ENCODE data around the gene PREP. TPM values are rescaled to one million over a fixed set of nuclear protein-coding genes. Genes with fewer than 3 reads are reported as not detected.

PREP gene
- total RNA-seq, 1 donor from 2014 or later = 39.6 TPM

DNA sequence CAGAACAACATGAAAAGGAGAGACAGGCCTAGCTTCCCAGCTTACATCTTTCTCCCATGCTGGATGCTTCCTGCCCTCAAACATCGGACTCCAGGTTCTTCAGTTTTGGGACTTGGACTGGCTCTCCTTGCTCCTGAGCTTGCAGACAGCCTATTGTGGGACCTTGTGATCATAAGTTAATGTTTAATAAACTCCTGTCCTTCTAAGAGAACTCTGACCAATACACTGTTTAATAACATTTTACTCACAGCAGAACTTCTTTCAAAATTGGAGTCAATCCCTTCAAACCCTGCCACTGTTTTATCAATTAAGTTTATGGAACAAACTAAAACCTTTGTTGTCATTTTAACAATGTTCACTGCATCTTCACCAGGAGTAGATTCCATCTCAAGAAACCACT, 111.4 kb downstream of the PREP start:
- Mint-ChIP-seq H3K4me1 (ENCODE audit: unreplicated experiment) (peaks cover 5% of the 10 kb centered on the region), H3K4me3 (ENCODE audit: unreplicated experiment) (no peak overlapping the region), H3K36me3 (ENCODE audit: low read depth, unreplicated experiment) (peaks cover 14% of the 10 kb centered on the region), H3K27ac (ENCODE audit: unreplicated experiment) (no peak overlapping the region), H3K9me3 (ENCODE audit: unreplicated experiment) (no peaks in the 10 kb centered on the region), H3K27me3 (ENCODE audit: unreplicated experiment) (peaks cover 1% of the 10 kb centered on the region)
- no peak for DNase-seq (ENCODE audit: low spot score)
- TF ChIP-seq, protein P1, sequence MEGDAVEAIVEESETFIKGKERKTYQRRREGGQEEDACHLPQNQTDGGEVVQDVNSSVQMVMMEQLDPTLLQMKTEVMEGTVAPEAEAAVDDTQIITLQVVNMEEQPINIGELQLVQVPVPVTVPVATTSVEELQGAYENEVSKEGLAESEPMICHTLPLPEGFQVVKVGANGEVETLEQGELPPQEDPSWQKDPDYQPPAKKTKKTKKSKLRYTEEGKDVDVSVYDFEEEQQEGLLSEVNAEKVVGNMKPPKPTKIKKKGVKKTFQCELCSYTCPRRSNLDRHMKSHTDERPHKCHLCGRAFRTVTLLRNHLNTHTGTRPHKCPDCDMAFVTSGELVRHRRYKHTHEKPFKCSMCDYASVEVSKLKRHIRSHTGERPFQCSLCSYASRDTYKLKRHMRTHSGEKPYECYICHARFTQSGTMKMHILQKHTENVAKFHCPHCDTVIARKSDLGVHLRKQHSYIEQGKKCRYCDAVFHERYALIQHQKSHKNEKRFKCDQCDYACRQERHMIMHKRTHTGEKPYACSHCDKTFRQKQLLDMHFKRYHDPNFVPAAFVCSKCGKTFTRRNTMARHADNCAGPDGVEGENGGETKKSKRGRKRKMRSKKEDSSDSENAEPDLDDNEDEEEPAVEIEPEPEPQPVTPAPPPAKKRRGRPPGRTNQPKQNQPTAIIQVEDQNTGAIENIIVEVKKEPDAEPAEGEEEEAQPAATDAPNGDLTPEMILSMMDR (IDR thresholded peaks at IDR 0.05; ENCODE audit: unreplicated experiment) = no peak

DNA sequence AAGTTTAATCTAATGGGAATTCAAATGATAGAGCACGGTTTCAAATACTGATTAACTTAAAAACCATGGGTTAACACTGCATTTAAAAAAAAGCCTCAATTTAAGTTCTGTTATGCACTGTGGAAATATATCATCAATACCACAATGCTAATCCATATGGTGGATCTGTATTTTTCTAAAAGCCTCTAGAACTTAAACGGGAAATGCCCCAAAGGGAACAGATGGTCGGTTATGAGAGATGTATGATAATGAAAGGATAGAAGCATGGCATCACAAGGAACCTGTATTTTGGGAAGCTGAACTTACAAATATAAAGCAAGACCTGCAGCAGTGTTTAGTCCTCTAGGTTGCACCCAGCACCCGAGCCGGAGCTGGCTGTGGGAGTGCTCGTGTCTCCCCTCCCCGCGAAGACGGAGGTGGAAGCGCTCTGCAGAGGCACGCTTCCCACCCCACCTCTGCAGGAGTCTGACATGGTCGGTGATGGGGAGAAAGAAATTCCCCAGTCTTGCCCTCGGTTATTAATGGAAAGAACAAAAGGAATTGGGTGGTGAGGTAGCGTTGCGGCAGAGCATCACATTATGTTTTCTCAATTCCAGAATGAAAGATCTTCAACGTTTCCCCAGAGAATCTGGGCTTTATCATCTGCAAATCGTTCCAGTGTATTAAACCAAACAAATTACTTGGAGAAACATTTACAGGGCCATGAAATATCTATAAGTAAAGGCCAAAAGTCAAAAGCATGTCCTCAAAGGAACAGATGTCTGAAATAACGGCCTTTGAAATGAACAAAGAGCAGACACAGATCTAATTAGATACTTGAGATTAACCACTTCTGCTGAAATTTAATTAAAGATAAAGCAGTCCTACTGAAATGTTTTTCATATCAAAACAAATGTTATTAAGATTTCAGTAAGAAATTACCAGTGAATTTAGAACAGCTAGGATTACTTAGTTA, 120.0 kb downstream of the PREP start:
- peaks cover 7% of the 10 kb centered on the region for H3K36me3 Mint-ChIP-seq (ENCODE audit: low read depth, unreplicated experiment)
- no peaks in the 10 kb centered on the region for H3K9me3 Mint-ChIP-seq (ENCODE audit: unreplicated experiment)
- no peak overlapping the region for H3K4me3 Mint-ChIP-seq (ENCODE audit: unreplicated experiment)
- H3K4me1 Mint-ChIP-seq (ENCODE audit: unreplicated experiment) = no peaks in the 10 kb centered on the region
- H3K27me3 Mint-ChIP-seq (ENCODE audit: unreplicated experiment) = no peaks in the 10 kb centered on the region
- TF ChIP-seq, protein P1 (IDR thresholded peaks at IDR 0.05; ENCODE audit: unreplicated experiment) = no peak
- no peak overlapping the region for H3K27ac Mint-ChIP-seq (ENCODE audit: unreplicated experiment)
- no peak for DNase-seq (ENCODE audit: low spot score)

DNA sequence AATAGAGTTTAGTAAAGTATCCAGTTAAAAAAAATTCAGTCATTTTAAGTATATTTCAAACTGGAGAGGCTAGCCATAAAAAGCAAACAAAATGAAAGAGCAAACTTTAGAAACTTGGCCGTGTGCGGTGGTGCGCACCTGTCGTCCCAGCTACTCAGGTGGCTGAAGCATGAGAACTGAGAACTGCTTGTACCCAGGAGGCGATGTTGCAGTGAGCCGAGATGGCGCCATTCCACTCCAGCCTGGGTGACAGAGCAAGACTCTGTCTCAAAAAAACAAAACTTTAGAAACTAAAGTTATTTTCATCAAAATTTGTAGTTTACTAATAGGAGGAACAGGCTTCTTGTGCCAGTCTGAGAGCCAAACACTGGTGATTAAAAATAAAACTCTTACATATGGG, 122.8 kb downstream of the PREP start:
- peaks cover 27% of the 10 kb centered on the region for H3K36me3 Mint-ChIP-seq (ENCODE audit: low read depth, unreplicated experiment)

DNA sequence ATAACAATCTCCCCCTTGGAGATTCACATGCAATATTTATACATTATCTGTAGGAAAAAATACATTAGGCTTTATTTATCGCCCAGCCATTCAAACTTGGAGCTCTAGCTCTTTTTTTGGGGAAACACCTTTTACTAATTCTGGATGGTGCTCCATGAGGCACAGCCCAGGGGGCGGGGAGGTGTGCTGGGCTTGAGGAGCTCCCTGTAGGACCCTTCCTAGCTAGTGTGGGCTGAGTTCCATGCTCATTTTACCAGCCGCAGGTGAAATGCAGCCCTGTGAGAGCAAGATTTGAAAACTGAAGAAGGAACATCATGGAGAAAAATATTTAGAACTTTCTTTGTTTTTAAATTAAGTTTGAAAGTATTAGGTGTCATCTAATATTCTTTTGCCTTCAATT, 123.4 kb downstream of the PREP start:
- Mint-ChIP-seq H3K36me3 (ENCODE audit: low read depth, unreplicated experiment) (peaks cover 27% of the 10 kb centered on the region), H3K4me1 (ENCODE audit: unreplicated experiment) (no peaks in the 10 kb centered on the region), H3K27ac (ENCODE audit: unreplicated experiment) (no peak overlapping the region), H3K9me3 (ENCODE audit: unreplicated experiment) (no peaks in the 10 kb centered on the region), H3K27me3 (ENCODE audit: unreplicated experiment) (no peaks in the 10 kb centered on the region), H3K4me3 (ENCODE audit: unreplicated experiment) (no peak overlapping the region)
- no peak for DNase-seq (ENCODE audit: low spot score)
- TF ChIP-seq, protein P1 (IDR thresholded peaks at IDR 0.05; ENCODE audit: unreplicated experiment) = no peak

More for the DNA sequence above, 122.8 kb downstream of the PREP start:
- no peak overlapping the region for H3K27ac Mint-ChIP-seq (ENCODE audit: unreplicated experiment)
- no peaks in the 10 kb centered on the region for H3K4me1 Mint-ChIP-seq (ENCODE audit: unreplicated experiment)
- no peak overlapping the region for H3K4me3 Mint-ChIP-seq (ENCODE audit: unreplicated experiment)
- no peak for DNase-seq (ENCODE audit: low spot score)
- H3K9me3 Mint-ChIP-seq (ENCODE audit: unreplicated experiment) = no peaks in the 10 kb centered on the region
- TF ChIP-seq, protein P1 (IDR thresholded peaks at IDR 0.05; ENCODE audit: unreplicated experiment) = no peak
- H3K27me3 Mint-ChIP-seq (ENCODE audit: unreplicated experiment) = no peaks in the 10 kb centered on the region

DNA sequence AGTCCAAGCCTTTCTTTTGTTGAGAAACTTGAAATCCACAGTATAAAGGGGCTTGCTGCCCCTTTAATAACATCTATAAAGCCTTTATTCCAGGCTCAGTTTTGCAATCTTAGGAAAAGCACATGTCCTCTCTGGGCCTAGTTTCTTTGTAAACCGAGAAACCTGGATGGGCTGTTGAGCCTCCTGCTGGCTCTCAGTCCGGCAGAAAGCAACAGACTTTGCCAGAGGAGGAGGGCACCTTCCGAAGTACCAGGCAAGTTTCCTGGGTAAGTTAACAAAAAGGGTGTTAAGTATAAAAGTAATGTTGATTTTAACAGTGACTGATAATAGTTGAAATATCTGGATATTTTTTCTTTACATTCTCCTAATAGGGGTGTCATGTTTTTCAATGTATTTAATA, 124.1 kb downstream of the PREP start:
- Mint-ChIP-seq H3K4me1 (ENCODE audit: unreplicated experiment) (peaks cover 6% of the 10 kb centered on the region), H3K36me3 (ENCODE audit: low read depth, unreplicated experiment) (peaks cover 27% of the 10 kb centered on the region), H3K27me3 (ENCODE audit: unreplicated experiment) (no peaks in the 10 kb centered on the region), H3K9me3 (ENCODE audit: unreplicated experiment) (no peaks in the 10 kb centered on the region), H3K4me3 (ENCODE audit: unreplicated experiment) (no peak overlapping the region), H3K27ac (ENCODE audit: unreplicated experiment) (no peak overlapping the region)
- TF ChIP-seq, protein P1 (IDR thresholded peaks at IDR 0.05; ENCODE audit: unreplicated experiment) = no peak
- no peak for DNase-seq (ENCODE audit: low spot score)
